Activated T-cell treated with anti-CD3 and anti-CD28 coated beads for 24 hours (primary cell): ENCODE results near the gene FMO3.

Source experiments
- DNase-seq: peaks from one replicate; pipeline ENCODE4 v3.0.0-alpha.2; 2020; ENCODE audit warnings: low read depth

FMO3 gene

GRCh38 chr1:171116676-171117075 lies 26.0 kb downstream of the FMO3 start:
- DNase-seq = no peak

GRCh38 chr1:171117085-171117484 lies 26.4 kb downstream of the FMO3 start:
- no peak for DNase-seq

GRCh38 chr1:171119648-171120047 lies 28.9 kb downstream of the FMO3 start:
- DNase-seq = no peak

- DNase-seq = no peak
Measured at GRCh38 chr1:171122299-171122698, 31.6 kb downstream of the FMO3 start.

- no peak for DNase-seq
Measured at GRCh38 chr1:171122893-171123292, 32.2 kb downstream of the FMO3 start.

- DNase-seq = no peak
Measured at GRCh38 chr1:171126504-171126903, 35.8 kb downstream of the FMO3 start.

GRCh38 chr1:171127099-171127498 lies 36.4 kb downstream of the FMO3 start:
- no peak for DNase-seq

- DNase-seq = no peak
Measured at GRCh38 chr1:171127501-171127900, 36.8 kb downstream of the FMO3 start.

- no peak for DNase-seq
Measured at GRCh38 chr1:171128463-171128862, 37.8 kb downstream of the FMO3 start.

GRCh38 chr1:171134204-171134923 lies 43.7 kb downstream of the FMO3 start:
- no peak for DNase-seq

- no peak for DNase-seq
Measured at GRCh38 chr1:171137580-171137979, 46.9 kb downstream of the FMO3 start.

- DNase-seq = no peak
Measured at GRCh38 chr1:171138980-171139379, 48.3 kb downstream of the FMO3 start.

GRCh38 chr1:171139890-171140289 lies 49.2 kb downstream of the FMO3 start:
- no peak for DNase-seq

- no peak for DNase-seq
Measured at GRCh38 chr1:171140401-171140800, 49.7 kb downstream of the FMO3 start.

- no peak for DNase-seq
Measured at GRCh38 chr1:171140956-171141687, 50.4 kb downstream of the FMO3 start.

- DNase-seq = no peak
Measured at GRCh38 chr1:171141688-171142415, 51.1 kb downstream of the FMO3 start.

GRCh38 chr1:171142416-171143385 lies 52.0 kb downstream of the FMO3 start:
- DNase-seq = no peak

GRCh38 chr1:171150156-171150555 lies 59.5 kb downstream of the FMO3 start:
- no peak for DNase-seq

GRCh38 chr1:171152549-171152948 lies 61.8 kb downstream of the FMO3 start:
- DNase-seq = no peak

GRCh38 chr1:171155484-171155883 lies 64.8 kb downstream of the FMO3 start:
- DNase-seq = no peak

- no peak for DNase-seq
Measured at GRCh38 chr1:171158096-171158495, 67.4 kb downstream of the FMO3 start.

- DNase-seq = no peak
Measured at GRCh38 chr1:171158551-171158950, 67.8 kb downstream of the FMO3 start.
